GM06990 (cell line): ENCODE results near the gene CLDN18.

Experiments used
- DNase-seq: peaks from one replicate; pipeline ENCODE4 v3.0.0-alpha.2; 2011; ENCODE audit not compliant: insufficient read length; ENCODE audit errors: extremely low read depth
- H3K27me3 ChIP-seq: replicated peaks from 2 replicates; pipeline ENCODE4 v1.6.0; 2011; ENCODE audit warnings: low read length; ENCODE audit not compliant: control insufficient read depth, insufficient read depth
- H3K36me3 ChIP-seq: 2 replicates; pipeline ENCODE4 v1.5.1; 2011; ENCODE audit warnings: low read length; ENCODE audit not compliant: control insufficient read depth, insufficient read depth
- H3K4me3 ChIP-seq: replicated peaks from 2 replicates; pipeline ENCODE4 v1.5.1; 2011; ENCODE audit warnings: low read depth, mild to moderate bottlenecking, control low read depth, low read length
- CTCF ChIP-seq: IDR thresholded peaks from 2 replicates; pipeline ENCODE4 v1.5.1; 2011; ENCODE audit warnings: low read length, control low read depth, mild to moderate bottlenecking, inconsistent platforms; ENCODE audit not compliant: insufficient read depth, poor library complexity, severe bottlenecking

CLDN18 gene

GRCh38 chr3:138027821-138028220 lies 17.9 kb downstream of the CLDN18 start:
- no peaks in the 10 kb centered on the region for H3K36me3 ChIP-seq
- no peak for DNase-seq
- H3K27me3 ChIP-seq = no peaks in the 10 kb centered on the region
- no peak for TF ChIP-seq CTCF
- no peak overlapping the region for H3K4me3 ChIP-seq

- DNase-seq = no peak
- no peak for TF ChIP-seq CTCF
- Histone ChIP-seq H3K36me3 (no peaks in the 10 kb centered on the region), H3K27me3 (no peaks in the 10 kb centered on the region), H3K4me3 (no peak overlapping the region)
Observed at GRCh38 chr3:138030734-138031280, 20.8 kb downstream of the CLDN18 start.

GRCh38 chr3:138031536-138031935 lies 21.6 kb downstream of the CLDN18 start:
- no peak for TF ChIP-seq CTCF
- no peaks in the 10 kb centered on the region for H3K27me3 ChIP-seq
- no peak overlapping the region for H3K4me3 ChIP-seq
- H3K36me3 ChIP-seq = no peaks in the 10 kb centered on the region
- no peak for DNase-seq

- H3K36me3 ChIP-seq = no peaks in the 10 kb centered on the region
- DNase-seq = no peak
- no peak overlapping the region for H3K4me3 ChIP-seq
- no peaks in the 10 kb centered on the region for H3K27me3 ChIP-seq
- no peak for TF ChIP-seq CTCF
Observed at GRCh38 chr3:138032567-138032966, 22.6 kb downstream of the CLDN18 start.

GRCh38 chr3:138033202-138033691 lies 23.3 kb downstream of the CLDN18 start:
- Histone ChIP-seq H3K4me3 (no peak overlapping the region), H3K27me3 (no peaks in the 10 kb centered on the region), H3K36me3 (no peaks in the 10 kb centered on the region)
- DNase-seq = no peak
- TF ChIP-seq CTCF = no peak

- H3K27me3 ChIP-seq = no peaks in the 10 kb centered on the region
Observed at GRCh38 chr3:138034918-138035317, 25.0 kb downstream of the CLDN18 start.

More at GRCh38 chr3:138034918-138035317, 25.0 kb downstream of the CLDN18 start:
- Histone ChIP-seq H3K4me3 (no peak overlapping the region), H3K36me3 (no peaks in the 10 kb centered on the region)
- no peak for DNase-seq
- TF ChIP-seq CTCF = no peak
